Activated T-cell treated with anti-CD3 and anti-CD28 coated beads, Interleukin-2, amount 50 U/mL, for 4 hours (primary cell): ENCODE results near the gene FRMD5. TPM values are rescaled to one million over a fixed set of nuclear protein-coding genes. Genes with fewer than 3 reads are reported as not detected.

Source experiments
- ATAC-seq, 2 donors: fragments of 200-7000 bp; cut with Tn5 transposase; one replicate each; pipeline ENCODE4 v1.10.0; 2021
- DNase-seq: peaks from one replicate; pipeline ENCODE4 v3.0.0-alpha.2; 2020
- H3K27me3 Mint-ChIP-seq: one replicate; pipeline ENCODE4 v1.8.0; 2021; ENCODE audit warnings: low read depth, mixed read lengths
- H3K36me3 Mint-ChIP-seq: one replicate; pipeline ENCODE4 v1.8.0; 2022; ENCODE audit warnings: mixed read lengths; ENCODE audit not compliant: insufficient read depth
- H3K4me1 Mint-ChIP-seq: one replicate; pipeline ENCODE4 v1.8.0; 2021; ENCODE audit warnings: low read depth, mixed read lengths
- H3K4me3 Mint-ChIP-seq: one replicate; pipeline ENCODE4 v1.8.0; 2021; ENCODE audit warnings: mild to moderate bottlenecking, moderate library complexity, mixed read lengths
- H3K9me3 Mint-ChIP-seq: one replicate; pipeline ENCODE4 v1.8.0; 2021; ENCODE audit warnings: mixed read lengths
- total RNA-seq, 3 donors: library from RNA; stranded (reverse); gene quantifications; one replicate each; pipeline ENCODE4 v1.2.1, GENCODE V29; 2021

Gene FRMD5
- total RNA-seq, 3 donors from 2014 or later = 0.13 TPM; not detected in 1

DNA sequence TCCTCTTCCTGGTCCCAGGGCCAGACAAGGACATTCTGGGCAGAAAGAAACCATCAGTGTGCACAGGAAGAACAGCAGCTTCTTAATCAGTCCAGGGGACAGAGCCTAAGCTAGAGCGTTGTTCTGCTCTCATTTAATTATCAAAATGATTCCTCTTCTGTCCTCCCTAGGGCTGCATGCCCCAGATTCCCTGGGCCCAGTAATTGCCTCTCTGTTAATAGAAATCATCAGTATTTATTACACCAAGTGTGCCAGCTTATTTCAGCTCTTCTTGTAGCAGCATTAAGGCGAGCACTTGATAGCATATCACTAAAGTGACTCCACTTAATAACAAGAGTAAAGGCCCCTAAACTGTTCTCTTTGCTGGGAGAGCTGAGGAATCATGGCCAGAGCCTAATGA, 296.2 kb downstream of the FRMD5 start:
- Mint-ChIP-seq H3K27me3 (no peaks in the 10 kb centered on the region), H3K4me1 (peaks cover 1% of the 10 kb centered on the region), H3K36me3 (no peaks in the 10 kb centered on the region), H3K9me3 (no peaks in the 10 kb centered on the region), H3K4me3 (no peak overlapping the region)
- no peak for DNase-seq
- ATAC-seq = no peak

GRCh38 chr15:43896543-43896942, 298.5 kb downstream of the FRMD5 start:
- no peaks in the 10 kb centered on the region for H3K36me3 Mint-ChIP-seq
- no peaks in the 10 kb centered on the region for H3K9me3 Mint-ChIP-seq
- ATAC-seq = no peak

DNA sequence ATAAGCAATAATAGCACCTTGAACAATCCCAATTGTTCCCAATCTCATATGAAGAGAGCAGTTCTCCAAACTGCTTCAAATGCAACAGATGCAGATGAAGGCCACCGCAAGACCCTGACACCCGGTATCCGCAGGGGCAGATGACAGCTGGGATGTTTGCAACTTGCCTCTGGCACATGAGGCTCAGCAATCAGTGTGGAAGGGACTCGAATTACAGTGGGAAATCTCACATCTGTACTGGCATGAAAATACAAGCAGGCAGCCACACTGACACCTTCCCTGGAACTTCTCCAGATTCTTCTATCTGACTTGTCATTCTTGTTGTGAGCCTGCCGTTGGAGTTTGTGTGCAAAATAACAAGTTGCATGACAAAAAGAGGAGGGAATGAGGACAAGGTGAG, 299.5 kb downstream of the FRMD5 start:
- no peaks in the 10 kb centered on the region for H3K4me1 Mint-ChIP-seq
- no peak for DNase-seq
- no peaks in the 10 kb centered on the region for H3K36me3 Mint-ChIP-seq
- no peak overlapping the region for H3K4me3 Mint-ChIP-seq
- no peaks in the 10 kb centered on the region for H3K9me3 Mint-ChIP-seq
- no peaks in the 10 kb centered on the region for H3K27me3 Mint-ChIP-seq
- no peak for ATAC-seq

More at GRCh38 chr15:43896543-43896942, 298.5 kb downstream of the FRMD5 start:
- Mint-ChIP-seq H3K27me3 (no peaks in the 10 kb centered on the region), H3K4me3 (no peak overlapping the region), H3K4me1 (no peaks in the 10 kb centered on the region)
- DNase-seq = no peak

GRCh38 chr15:43893956-43894355, 301.1 kb downstream of the FRMD5 start:
- H3K4me3 Mint-ChIP-seq = no peak overlapping the region
- no peaks in the 10 kb centered on the region for H3K9me3 Mint-ChIP-seq
- no peaks in the 10 kb centered on the region for H3K27me3 Mint-ChIP-seq
- DNase-seq (no peak), ATAC-seq (no peak)
- H3K4me1 Mint-ChIP-seq = no peaks in the 10 kb centered on the region
- no peaks in the 10 kb centered on the region for H3K36me3 Mint-ChIP-seq

GRCh38 chr15:43889042-43889441, 306.0 kb downstream of the FRMD5 start:
- Mint-ChIP-seq H3K36me3 (no peaks in the 10 kb centered on the region), H3K4me3 (no peak overlapping the region), H3K27me3 (no peaks in the 10 kb centered on the region), H3K9me3 (no peaks in the 10 kb centered on the region), H3K4me1 (no peaks in the 10 kb centered on the region)
- no peak for ATAC-seq
- DNase-seq = no peak

GRCh38 chr15:43887901-43888300, 307.2 kb downstream of the FRMD5 start:
- no peaks in the 10 kb centered on the region for H3K9me3 Mint-ChIP-seq
- no peaks in the 10 kb centered on the region for H3K27me3 Mint-ChIP-seq
- no peak overlapping the region for H3K4me3 Mint-ChIP-seq
- DNase-seq (no peak), ATAC-seq (no peak)
- peaks cover 1% of the 10 kb centered on the region for H3K36me3 Mint-ChIP-seq
- no peaks in the 10 kb centered on the region for H3K4me1 Mint-ChIP-seq

GRCh38 chr15:43886558-43886957, 308.5 kb downstream of the FRMD5 start:
- no peak for ATAC-seq

GRCh38 chr15:43883571-43883970, 311.5 kb downstream of the FRMD5 start:
- peaks cover 1% of the 10 kb centered on the region for H3K36me3 Mint-ChIP-seq
- ATAC-seq (no peak), DNase-seq (no peak)
- H3K4me3 Mint-ChIP-seq = no peak overlapping the region
- H3K4me1 Mint-ChIP-seq = no peaks in the 10 kb centered on the region
- H3K9me3 Mint-ChIP-seq = no peaks in the 10 kb centered on the region
- H3K27me3 Mint-ChIP-seq = no peaks in the 10 kb centered on the region

More at GRCh38 chr15:43886558-43886957, 308.5 kb downstream of the FRMD5 start:
- DNase-seq = no peak
- Mint-ChIP-seq H3K27me3 (no peaks in the 10 kb centered on the region), H3K4me3 (no peak overlapping the region), H3K9me3 (no peaks in the 10 kb centered on the region), H3K36me3 (peaks cover 1% of the 10 kb centered on the region), H3K4me1 (no peaks in the 10 kb centered on the region)

- Mint-ChIP-seq H3K4me3 (no peak overlapping the region), H3K36me3 (peaks cover 1% of the 10 kb centered on the region), H3K9me3 (no peaks in the 10 kb centered on the region), H3K27me3 (no peaks in the 10 kb centered on the region), H3K4me1 (no peaks in the 10 kb centered on the region)
- DNase-seq = no peak
- no peak for ATAC-seq
Measured at GRCh38 chr15:43881944-43882343, 313.1 kb downstream of the FRMD5 start.

DNA sequence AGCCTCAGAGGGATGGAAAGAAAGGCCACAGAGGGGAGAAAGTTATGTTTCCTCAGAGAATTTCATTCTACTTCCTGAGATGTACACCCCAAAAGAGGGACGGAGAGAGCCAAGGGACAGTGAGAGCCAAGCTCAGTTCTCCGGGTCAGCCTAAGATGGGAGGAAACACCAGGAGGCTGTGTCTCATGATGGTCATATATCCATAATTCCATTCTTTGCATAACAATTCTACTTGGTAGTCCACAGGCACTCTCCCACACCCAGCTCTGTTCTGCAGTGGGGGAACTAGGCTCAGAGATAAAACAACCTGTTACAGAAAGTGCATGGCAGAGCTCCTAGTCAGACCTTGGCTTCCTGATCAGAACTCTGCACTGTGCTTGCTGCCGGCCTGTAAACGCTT, 313.8 kb downstream of the FRMD5 start:
- Mint-ChIP-seq H3K36me3 (peaks cover 1% of the 10 kb centered on the region), H3K4me3 (no peak overlapping the region), H3K27me3 (no peaks in the 10 kb centered on the region), H3K4me1 (no peaks in the 10 kb centered on the region), H3K9me3 (no peaks in the 10 kb centered on the region)
- DNase-seq (no peak), ATAC-seq (no peak)

- Mint-ChIP-seq H3K4me3 (no peak overlapping the region), H3K9me3 (no peaks in the 10 kb centered on the region), H3K4me1 (no peaks in the 10 kb centered on the region), H3K27me3 (no peaks in the 10 kb centered on the region), H3K36me3 (peaks cover 1% of the 10 kb centered on the region)
- ATAC-seq (no peak), DNase-seq (no peak)
Measured at GRCh38 chr15:43880406-43881194, 314.5 kb downstream of the FRMD5 start.

- Mint-ChIP-seq H3K9me3 (no peaks in the 10 kb centered on the region), H3K27me3 (no peaks in the 10 kb centered on the region), H3K36me3 (peaks cover 1% of the 10 kb centered on the region), H3K4me3 (no peak overlapping the region), H3K4me1 (no peaks in the 10 kb centered on the region)
- DNase-seq (no peak), ATAC-seq (no peak)
Measured at GRCh38 chr15:43879386-43880355, 315.4 kb downstream of the FRMD5 start.

GRCh38 chr15:43878446-43878845, 316.6 kb downstream of the FRMD5 start:
- Mint-ChIP-seq H3K27me3 (no peaks in the 10 kb centered on the region), H3K36me3 (peaks cover 1% of the 10 kb centered on the region), H3K4me1 (no peaks in the 10 kb centered on the region), H3K4me3 (no peak overlapping the region), H3K9me3 (no peaks in the 10 kb centered on the region)
- ATAC-seq (no peak), DNase-seq (no peak)

DNA sequence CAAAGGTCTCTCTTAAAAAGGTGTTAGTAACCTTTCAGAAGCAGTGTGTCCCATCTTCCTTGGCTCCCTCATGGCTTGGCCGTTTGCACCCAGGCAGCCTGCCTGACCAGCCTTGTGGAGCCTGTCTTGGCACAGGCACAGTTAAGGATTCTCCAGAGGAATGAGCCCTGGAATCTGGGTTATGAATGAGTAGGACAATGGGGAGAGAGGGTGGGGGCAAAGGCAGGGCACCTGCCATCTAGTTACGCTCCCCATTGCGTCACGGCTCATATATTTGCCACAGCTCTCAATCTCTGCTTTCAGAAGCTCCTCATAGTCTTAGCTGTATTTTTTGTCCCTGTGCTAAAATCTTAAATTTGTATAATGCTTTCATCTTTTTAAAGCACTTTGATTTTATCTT, 317.7 kb downstream of the FRMD5 start:
- no peaks in the 10 kb centered on the region for H3K9me3 Mint-ChIP-seq
- no peaks in the 10 kb centered on the region for H3K4me1 Mint-ChIP-seq
- DNase-seq = no peak
- no peaks in the 10 kb centered on the region for H3K36me3 Mint-ChIP-seq
- H3K4me3 Mint-ChIP-seq = no peak overlapping the region
- no peaks in the 10 kb centered on the region for H3K27me3 Mint-ChIP-seq
- ATAC-seq = no peak
